Activated CD4-positive, alpha-beta T cell treated with anti-CD3 and anti-CD28 coated beads for 1 hour (primary cell): ENCODE data around the gene USP13.
"Not testable (repeated sequence)": the region's sequence is repeated elsewhere in the genome, so short reads cannot be mapped to it uniquely, and the experiment has no call there.

Source experiments
- DNase-seq: peaks from one replicate; pipeline ENCODE4 v3.0.0-alpha.2; 2020

USP13 gene

DNA sequence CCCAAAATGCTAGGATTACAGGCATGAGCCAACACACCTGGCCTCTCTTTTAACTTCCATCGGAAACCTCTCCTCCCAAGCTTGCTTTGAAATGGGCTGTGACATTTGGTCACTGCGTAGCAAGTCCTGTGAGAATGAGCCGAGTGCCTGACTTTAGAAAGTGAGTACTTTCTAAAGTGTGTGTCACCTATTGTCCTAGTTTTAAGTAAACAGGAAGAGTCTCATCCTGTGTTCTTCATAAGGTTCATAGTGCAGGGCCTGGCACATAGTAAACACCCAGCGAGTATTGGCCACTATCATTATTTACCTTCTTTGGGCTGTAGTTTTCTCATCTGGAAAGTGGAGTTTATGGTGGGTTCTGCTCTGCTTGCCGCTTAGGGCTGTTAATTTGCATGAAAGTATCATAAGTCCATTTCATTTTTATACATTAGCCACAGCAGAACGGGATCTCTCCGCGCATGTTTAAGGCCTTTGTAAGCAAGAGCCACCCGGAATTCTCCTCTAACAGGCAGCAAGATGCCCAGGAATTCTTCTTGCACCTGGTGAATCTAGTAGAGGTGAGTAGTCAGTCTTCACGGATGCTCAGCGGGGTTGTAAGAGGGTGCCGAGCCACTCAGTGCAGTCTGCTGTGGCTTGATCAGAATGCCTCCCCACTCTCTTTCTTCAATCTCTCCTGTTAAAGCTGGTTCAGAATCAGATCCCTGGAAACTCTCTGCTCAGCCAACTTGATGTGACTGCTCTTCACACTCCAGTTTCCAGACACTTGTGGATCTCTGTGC is 87.2 kb downstream of the USP13 start:
- DNase-seq = no peak

- no peak for DNase-seq
Measured at GRCh38 chr3:179743913-179744312, 91.1 kb downstream of the USP13 start.

GRCh38 chr3:179744667-179745066 is 91.8 kb downstream of the USP13 start:
- DNase-seq = no peak

DNA sequence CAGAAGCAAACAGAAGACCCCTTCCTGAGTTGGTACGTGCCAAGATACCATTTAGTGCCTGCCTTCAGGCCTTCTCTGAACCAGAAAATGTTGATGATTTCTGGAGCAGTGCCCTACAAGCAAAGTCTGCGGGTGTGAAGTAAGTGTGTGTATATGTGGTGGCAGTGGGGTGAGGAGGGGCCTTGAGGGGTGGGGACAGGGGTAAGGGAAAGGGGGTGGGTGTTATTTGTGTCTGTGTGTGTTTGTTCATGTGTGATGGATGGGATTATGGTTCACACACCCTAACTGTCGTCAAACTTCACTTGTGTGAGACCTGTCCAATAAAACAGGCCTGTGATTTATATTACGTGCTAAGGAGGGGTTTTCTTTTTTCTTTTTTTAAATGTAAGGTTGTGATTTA is 92.2 kb downstream of the USP13 start:
- no peak for DNase-seq

DNA sequence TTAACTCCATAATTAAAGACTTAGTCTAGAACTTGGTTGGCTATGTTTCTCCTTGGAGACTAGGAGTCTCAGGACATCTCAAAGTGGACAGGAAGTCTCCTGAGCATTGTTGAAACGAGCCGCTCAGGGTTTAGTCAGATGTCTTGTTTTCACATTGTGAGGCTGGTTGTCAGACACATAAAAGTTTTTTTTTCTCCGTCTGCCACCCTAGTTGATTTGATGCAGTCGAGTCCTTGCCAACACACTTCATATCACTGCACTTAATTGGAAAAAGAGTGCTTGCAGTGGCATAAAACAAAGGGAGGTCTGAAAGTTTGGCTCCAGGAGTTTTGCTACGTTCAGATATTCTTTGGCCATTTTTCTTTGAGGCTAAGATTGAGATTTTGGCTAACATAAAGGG is 92.9 kb downstream of the USP13 start:
- DNase-seq = no peak

DNA sequence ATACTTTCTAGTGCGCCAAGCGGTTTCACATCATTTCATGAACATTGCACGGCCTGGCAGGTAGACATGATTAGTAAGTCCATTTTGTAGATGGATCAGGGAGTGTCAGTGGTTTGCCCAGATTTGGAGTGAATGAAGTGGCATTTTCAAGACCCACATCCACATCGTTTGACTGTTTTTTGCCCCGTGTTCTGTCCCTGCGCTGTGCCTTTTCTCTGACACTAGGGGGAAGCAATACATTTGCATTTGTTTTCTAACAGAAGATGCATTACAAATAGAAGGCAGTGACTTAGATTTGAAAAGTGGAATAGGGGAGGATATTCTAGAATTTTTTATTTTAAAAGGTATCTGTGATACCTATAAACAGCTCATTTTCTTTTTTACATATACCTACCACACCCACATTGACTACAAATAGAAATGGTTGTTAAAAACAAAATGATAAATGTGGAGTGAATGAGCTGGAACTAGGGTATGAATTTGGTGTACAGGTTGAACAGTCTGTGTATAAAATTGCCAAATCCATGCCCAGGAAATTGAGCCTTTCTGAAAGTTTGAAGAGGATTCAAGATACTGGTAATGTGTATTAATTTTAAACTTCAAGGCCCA is 98.0 kb downstream of the USP13 start:
- DNase-seq = no peak

GRCh38 chr3:179760944-179761343 is 108.1 kb downstream of the USP13 start:
- DNase-seq = no peak

DNA sequence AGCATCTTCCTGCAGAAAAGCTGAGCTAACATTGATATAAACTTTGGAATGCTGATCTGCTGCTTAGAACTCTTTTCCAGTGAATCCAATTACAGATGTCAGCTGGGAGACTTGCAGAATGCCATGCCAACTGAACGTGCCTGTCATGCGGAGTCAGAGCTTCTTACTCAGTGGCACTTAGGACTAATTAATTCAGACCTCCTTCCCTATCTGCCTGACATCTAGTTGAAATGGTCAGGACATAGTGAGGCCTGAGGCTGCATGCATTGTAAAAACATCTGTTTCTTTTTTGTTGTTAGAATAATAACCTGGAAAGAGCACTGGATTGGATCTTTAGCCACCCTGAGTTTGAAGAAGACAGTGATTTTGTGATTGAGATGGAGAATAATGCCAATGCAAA is 112.6 kb downstream of the USP13 start:
- DNase-seq = no peak

GRCh38 chr3:179766416-179767133 is 113.7 kb downstream of the USP13 start:
- no peak for DNase-seq

GRCh38 chr3:179768080-179768479 is 115.2 kb downstream of the USP13 start:
- no peak for DNase-seq

DNA sequence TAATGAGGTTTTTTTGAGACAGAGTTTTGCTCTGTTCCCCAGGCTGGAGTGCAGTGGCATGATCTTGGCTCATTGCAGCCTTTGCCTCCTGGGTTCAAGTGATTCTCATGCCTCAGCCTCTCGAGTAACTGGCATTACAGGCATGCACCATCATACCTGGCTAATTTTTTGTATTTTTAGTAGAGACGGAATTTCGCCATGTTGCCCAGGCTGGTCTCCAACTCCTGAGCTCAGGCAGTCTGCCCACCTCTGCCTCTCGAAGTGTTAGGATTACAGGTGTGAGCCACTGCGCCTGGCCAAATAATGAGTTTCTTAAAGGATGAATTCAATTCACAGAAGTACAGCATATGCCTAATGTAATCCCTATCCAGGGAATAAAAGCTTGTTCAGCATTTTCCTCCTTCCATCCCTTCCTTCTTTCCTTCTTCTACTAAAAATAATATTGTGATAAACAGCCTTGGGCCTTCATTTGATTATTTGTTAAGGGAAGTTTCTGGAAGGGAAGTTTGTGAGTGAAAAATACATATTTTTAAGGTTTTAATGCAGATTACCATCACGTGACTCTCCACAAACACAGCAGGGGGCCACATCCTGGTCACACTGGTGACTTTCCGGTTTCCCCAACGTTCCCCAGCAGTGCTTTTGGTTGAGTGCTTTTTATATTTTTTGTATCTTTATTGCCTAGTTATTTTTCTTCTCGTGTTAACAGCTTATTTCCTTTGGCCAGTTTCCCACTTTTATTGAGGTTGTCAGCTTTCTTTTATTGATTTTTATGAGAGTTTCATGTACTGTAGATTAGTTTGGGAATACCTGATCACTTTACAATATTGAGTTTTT is 116.8 kb downstream of the USP13 start:
- no peak for DNase-seq

- no peak for DNase-seq
Measured at GRCh38 chr3:179771797-179772196, 119.0 kb downstream of the USP13 start.

- no peak for DNase-seq
Measured at GRCh38 chr3:179772297-179772696, 119.5 kb downstream of the USP13 start.

DNA sequence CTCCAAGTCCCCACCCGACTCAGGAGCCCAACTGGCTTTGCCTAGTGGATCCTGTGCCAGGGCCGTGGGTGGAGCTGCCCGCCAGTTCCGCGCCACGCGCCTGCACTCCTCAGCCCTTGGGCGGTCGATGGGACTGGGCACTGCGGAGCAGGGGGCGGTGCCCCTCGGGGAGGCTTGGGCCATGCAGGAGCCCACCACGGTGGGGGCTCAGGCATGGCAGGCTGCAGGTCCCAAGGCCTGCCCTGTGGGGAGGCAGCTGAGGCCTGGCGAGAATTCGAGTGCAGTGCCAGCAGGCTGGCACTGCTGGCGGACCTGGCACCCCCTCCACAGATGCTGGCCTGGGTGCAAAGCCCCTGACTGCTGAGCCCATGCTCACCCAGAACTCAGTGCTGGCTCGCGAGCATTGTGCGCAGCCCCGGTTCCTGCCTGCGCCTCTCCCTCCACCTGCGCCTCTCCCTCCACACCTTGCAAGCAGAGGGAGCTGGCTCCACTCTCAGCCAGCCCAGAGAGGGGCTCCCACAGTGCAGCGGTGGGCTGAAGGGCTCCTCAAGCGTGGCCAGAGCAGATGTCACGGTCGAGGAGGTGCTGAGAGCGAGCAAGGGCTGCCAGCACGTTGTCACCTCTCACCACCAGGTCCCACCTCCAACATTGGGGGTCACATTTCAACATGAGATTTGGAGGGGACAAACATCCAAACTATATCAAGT is 122.7 kb downstream of the USP13 start:
- no peak for DNase-seq

DNA sequence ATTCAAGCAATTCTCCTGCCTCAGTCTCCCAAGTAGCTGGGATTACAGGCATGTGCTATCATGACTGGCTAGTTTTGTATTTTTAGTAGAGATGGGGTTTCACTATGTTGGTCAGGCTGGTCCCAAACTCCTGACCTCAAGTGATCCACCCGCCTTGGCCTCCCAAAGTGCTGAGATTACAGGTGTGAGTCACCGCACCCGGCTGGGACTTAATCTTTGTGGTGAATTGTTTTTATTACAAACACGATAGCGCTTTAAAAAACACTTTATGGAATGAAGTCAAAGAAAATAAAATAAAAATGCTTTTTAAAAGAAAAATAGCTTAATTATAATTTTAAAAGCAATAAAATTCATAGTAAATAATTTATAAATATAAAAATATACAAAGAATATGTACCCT is 130.0 kb downstream of the USP13 start:
- DNase-seq = not testable (repeated sequence)

- DNase-seq = no peak
Measured at GRCh38 chr3:179788996-179789395, 136.2 kb downstream of the USP13 start.

GRCh38 chr3:179791793-179792192 is 139.0 kb downstream of the USP13 start:
- no peak for DNase-seq

DNA sequence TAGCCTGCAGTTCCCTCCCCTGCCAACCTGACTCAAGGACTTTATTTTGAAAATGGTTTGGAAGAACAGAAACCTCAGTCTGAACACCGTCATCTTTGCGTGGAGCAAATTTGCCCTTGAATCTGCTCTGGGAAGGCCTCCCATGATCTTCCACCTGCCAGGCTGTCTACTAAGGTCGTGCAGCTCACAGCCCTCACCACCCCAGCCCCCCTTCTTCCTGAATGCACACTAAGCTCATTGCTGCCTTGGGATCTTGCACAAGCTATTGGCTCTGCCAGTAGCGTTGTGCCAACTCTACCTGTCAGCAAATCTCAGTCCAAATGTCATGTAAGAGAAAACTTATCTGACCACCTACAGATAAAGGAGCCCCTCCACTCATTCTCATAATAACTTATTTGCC is 141.5 kb downstream of the USP13 start:
- DNase-seq = no peak

GRCh38 chr3:179796421-179796820 is 143.6 kb downstream of the USP13 start:
- DNase-seq = no peak

DNA sequence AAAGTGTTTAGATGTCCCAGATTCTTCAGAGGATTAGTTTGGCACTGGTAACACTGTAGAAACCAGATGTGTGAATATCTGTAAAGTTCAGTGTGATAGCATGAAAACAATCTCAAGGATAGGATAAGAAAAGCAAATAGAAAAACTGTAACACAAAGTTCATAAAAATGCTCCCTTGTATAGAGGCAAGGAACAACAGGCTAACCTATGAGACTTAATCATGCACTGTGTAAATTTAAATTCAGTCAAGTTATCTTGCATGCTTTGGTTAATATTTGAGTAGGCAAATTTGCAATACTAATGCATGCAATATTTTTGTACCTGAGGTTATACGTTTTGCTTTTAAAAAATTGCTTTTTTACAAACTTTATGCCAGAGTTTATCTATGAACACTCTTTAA is 144.4 kb downstream of the USP13 start:
- no peak for DNase-seq

DNA sequence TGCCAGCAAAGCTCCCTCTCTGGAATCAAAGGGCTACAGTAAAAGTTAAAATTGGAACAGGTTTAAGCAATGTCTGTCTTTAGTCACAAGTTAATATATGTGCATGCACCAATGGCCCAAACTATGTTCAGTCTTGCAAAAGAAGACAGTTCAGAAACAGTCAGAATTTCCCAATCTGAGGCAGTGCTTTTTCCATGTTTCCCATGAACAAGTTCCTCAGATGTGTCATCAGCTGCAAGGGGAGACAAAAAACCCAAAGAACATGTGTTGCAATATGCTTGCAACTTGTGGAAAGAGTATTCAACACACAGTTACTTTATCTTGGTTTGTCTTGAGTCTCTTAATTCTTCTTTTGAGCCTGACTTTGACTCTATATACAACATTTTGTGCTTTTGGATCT is 148.4 kb downstream of the USP13 start:
- no peak for DNase-seq

- DNase-seq = no peak
Measured at GRCh38 chr3:179801856-179802255, 149.0 kb downstream of the USP13 start.

GRCh38 chr3:179806177-179806576 is 153.3 kb downstream of the USP13 start:
- no peak for DNase-seq
